GM12878 (cell line): Measurements from ENCODE around the gene CSNK1G3. TPM values are rescaled to one million over a fixed set of nuclear protein-coding genes. Genes with fewer than 3 reads are reported as not detected.

Experiments used
- CEBPZ ChIP-seq: fragments of 150-350 bp; IDR thresholded peaks from 2 replicates; pipeline ENCODE4 v1.6.1; 2016; ENCODE audit warnings: low read depth, low read length
- CUX1 ChIP-seq: IDR thresholded peaks from 2 replicates; pipeline ENCODE4 v1.6.1; 2012; ENCODE audit warnings: improper control_type of control experiment, low read depth, low read length; ENCODE audit not compliant: insufficient replicate concordance
- ELK1 ChIP-seq: IDR thresholded peaks from 2 replicates; pipeline ENCODE4 v1.6.1; 2012; ENCODE audit warnings: low read depth, low read length, improper control_type of control experiment
- MEF2B ChIP-seq: fragments of 450-650 bp; IDR thresholded peaks from 2 replicates; pipeline ENCODE4 v1.6.1; 2018; ENCODE audit warnings: mild to moderate bottlenecking, moderate library complexity; ENCODE audit not compliant: partially characterized antibody, poor library complexity, severe bottlenecking
- NFYA ChIP-seq: IDR thresholded peaks from 2 replicates; pipeline ENCODE4 v1.6.1; 2011; ENCODE audit warnings: low read depth, mild to moderate bottlenecking, low read length, improper control_type of control experiment, borderline replicate concordance
- NR2C2 ChIP-seq: IDR thresholded peaks from 2 replicates; pipeline ENCODE4 v1.6.1; 2011; ENCODE audit warnings: borderline replicate concordance, low read depth; ENCODE audit not compliant: control insufficient read depth, insufficient read length
- NR2F1 ChIP-seq: fragments of 450-650 bp; conservative IDR thresholded peaks from 2 replicates; pipeline ENCODE4 v1.6.1; 2017; ENCODE audit warnings: mild to moderate bottlenecking
- NRF1 ChIP-seq: conservative IDR thresholded peaks from 2 replicates; pipeline ENCODE4 v1.6.1; 2011; ENCODE audit warnings: mild to moderate bottlenecking, low read depth, low read length, improper control_type of control experiment
- SMC3 ChIP-seq: IDR thresholded peaks from 2 replicates; pipeline ENCODE4 v1.6.1; 2011; ENCODE audit warnings: low read length, improper control_type of control experiment, borderline replicate concordance
- ZBTB4 ChIP-seq: fragments of 450-650 bp; formaldehyde crosslinking; IDR thresholded peaks from 2 replicates; pipeline ENCODE4 v1.4.0; 2022; ENCODE audit warnings: mild to moderate bottlenecking, moderate library complexity
- ZNF592 ChIP-seq: fragments of 450-650 bp; IDR thresholded peaks from 2 replicates; pipeline ENCODE4 v1.6.1; 2017; ENCODE audit warnings: mild to moderate bottlenecking, moderate library complexity
- polyA plus RNA-seq, 11 experiments: library from polyadenylated mRNA; depleted of rRNA in 4 of 11; unstranded in 6 of 11; stranded (reverse) in 5 of 11; fragments of >200 nt; fragmentation: Nextera tagmentation in 4 of 11; fragmentation: Illumina TruSeq in 1 of 11; extraction: Ambion mirVana in 4 of 11; extraction: Trizol in 1 of 11; gene quantifications; 1 replicate in 1 of 11; 2 replicates in 10 of 11; pipeline versions ENCODE4 v1.2.1 to v1.2.3, GENCODE V29; 2011 to 2016; ENCODE audit warnings: inconsistent platforms in 2 of 11, missing spikeins in 2 of 11, low read depth in 1 of 11
- total RNA-seq, 4 experiments: library from RNA; depleted of rRNA in 3 of 4; stranded (reverse); fragments of >200 nt in 3 of 4; fragmentation: Illumina TruSeq in 1 of 4; extraction: Trizol in 1 of 4; gene quantifications; 2 replicates each; pipeline versions ENCODE4 v1.2.1 to v1.2.3, GENCODE V29; 2013 to 2021

CSNK1G3 gene
- total and polyA plus RNA-seq, 10 of the 15 experiments (the other 5 are each of a cell fraction or from before 2014, with no cell fraction given) = 7.4 to 24.1 (median 17.9) TPM

GRCh38 chr5:123520677-123521247, 8.8 kb downstream of the CSNK1G3 start (continued):
- TF ChIP-seq CEBPZ = no peak
- TF ChIP-seq NR2F1 = peak; percentile 56; the same call in 1 of the 2 replicates
- TF ChIP-seq SMC3 = no peak
- TF ChIP-seq ELK1 = no peak
- TF ChIP-seq NRF1 = no peak
- peak; percentile 67 for TF ChIP-seq CUX1
- no peak for TF ChIP-seq ZNF592
- TF ChIP-seq NR2C2 = no peak
- no peak for TF ChIP-seq NFYA
- peak; percentile 87 for TF ChIP-seq MEF2B
- no peak for TF ChIP-seq ZBTB4
